Natural killer cell (primary cell): ENCODE data around the gene STX2. TPM values are rescaled to one million over a fixed set of nuclear protein-coding genes. Genes with fewer than 3 reads are reported as not detected.

Source experiments
- ATAC-seq, 3 donors: fragments of 150-1000 bp in 2 of 3; fragments of 200-7000 bp in 1 of 3; cut with Tn5 transposase; 1 replicate in 1 of 3; 2 replicates in 2 of 3; pipeline ENCODE4 v1.10.0; 2021; ENCODE audit warnings: mild to moderate bottlenecking in 2 of 3, moderate library complexity in 2 of 3
- DNase-seq, 2 donors: peaks; one replicate each; pipeline versions ENCODE4 v3.0.0 to v3.0.0-alpha.2; 2013 to 2021; ENCODE audit warnings: mixed read lengths in 1 of 2
- H3K27ac ChIP-seq: one replicate; pipeline ENCODE4 v1.5.1; 2013; ENCODE audit warnings: mild to moderate bottlenecking, low read length
- H3K27me3 ChIP-seq: one replicate; pipeline ENCODE4 v1.6.1; 2013; ENCODE audit warnings: low read length; ENCODE audit not compliant: control insufficient read depth, insufficient read depth
- H3K36me3 ChIP-seq: one replicate; pipeline ENCODE4 v1.6.1; 2013; ENCODE audit warnings: low read length; ENCODE audit not compliant: control insufficient read depth, insufficient read depth
- H3K4me1 ChIP-seq: one replicate; pipeline ENCODE4 v1.6.1; 2013; ENCODE audit warnings: low read length; ENCODE audit not compliant: control insufficient read depth, insufficient read depth
- H3K4me3 ChIP-seq: one replicate; pipeline ENCODE4 v1.5.1; 2013; ENCODE audit warnings: low read length
- H3K9me3 ChIP-seq: one replicate; pipeline ENCODE4 v1.6.1; 2013; ENCODE audit warnings: low read length; ENCODE audit not compliant: control insufficient read depth, insufficient read depth
- H3K27ac Mint-ChIP-seq, 2 donors: one replicate each; pipeline ENCODE4 v1.8.0; 2022; ENCODE audit warnings: mild to moderate bottlenecking in 2 of 2, mixed read lengths in 2 of 2, moderate library complexity in 1 of 2
- H3K27me3 Mint-ChIP-seq, 2 donors: one replicate each; pipeline ENCODE4 v1.8.0; 2022; ENCODE audit warnings: low read depth in 2 of 2, mixed read lengths in 2 of 2
- H3K36me3 Mint-ChIP-seq: one replicate; pipeline ENCODE4 v1.8.0; 2022; ENCODE audit warnings: mixed read lengths
- H3K4me1 Mint-ChIP-seq, 2 donors: one replicate each; pipeline ENCODE4 v1.8.0; 2022; ENCODE audit warnings: mixed read lengths in 2 of 2
- H3K4me3 Mint-ChIP-seq: one replicate; pipeline ENCODE4 v1.8.0; 2022; ENCODE audit warnings: mild to moderate bottlenecking, moderate library complexity, mixed read lengths
- H3K9me3 Mint-ChIP-seq, 2 donors: one replicate each; pipeline ENCODE4 v1.8.0; 2022; ENCODE audit warnings: mixed read lengths in 2 of 2
- CTCF ChIP-seq: fragments of 200-600 bp; IDR thresholded peaks from one replicate; pipeline ENCODE4 v1.8.0; 2022; ENCODE audit warnings: antibody characterized with exemption
- WGBS: methylation state at CpG from one replicate; pipeline ENCODE4 v1.1.7; 2013; ENCODE audit warnings: missing lambda C conversion rate; ENCODE audit not compliant: insufficient coverage; 5-methylcytosine and 5-hydroxymethylcytosine counted together
- intact Hi-C: fragments of 100-400 bp; cut with micrococcal nuclease; formaldehyde crosslinking; loops from one replicate; pipeline ENCODE4 v1.14.2; 2022
- total RNA-seq, 4 donors: library from RNA; stranded (reverse); fragments of 120-200 nt in 1 of 4; gene quantifications; one replicate each; pipeline versions ENCODE4 v1.2.3 to v1.2.4, GENCODE V29; 2013 to 2022

Gene STX2
- total RNA-seq, 3 donors from 2014 or later (not counting 1 experiment from before 2014, with no cell fraction given) = 7.9 to 14.4 (median 14.1) TPM

- Histone ChIP-seq H3K36me3 (peaks cover 40% of the 10 kb centered on the region), H3K9me3 (no peaks in the 10 kb centered on the region), H3K27me3 (no peaks in the 10 kb centered on the region), H3K4me3 (no peak overlapping the region), H3K4me1 (no peaks in the 10 kb centered on the region), H3K27ac (no peak overlapping the region)
- no peaks in the 10 kb centered on the region for H3K27me3 Mint-ChIP-seq
- H3K9me3 Mint-ChIP-seq = no peaks in the 10 kb centered on the region
- TF ChIP-seq CTCF = no peak
- H3K4me1 Mint-ChIP-seq = no peaks in the 10 kb centered on the region
- no peak overlapping the region for H3K4me3 Mint-ChIP-seq
- intact Hi-C loops = no loop called here
- H3K36me3 Mint-ChIP-seq = peaks cover 23% of the 10 kb centered on the region
- WGBS = 67% methylated on average over 5 of the region's 5 CpGs
- DNase-seq (no peak), ATAC-seq (no peak)
- no peak overlapping the region for H3K27ac Mint-ChIP-seq
These were observed 33.4 kb downstream of the STX2 start for GRCh38 chr12:130805635-130806034.

GRCh38 chr12:130804216-130804615 lies 34.8 kb downstream of the STX2 start:
- Histone ChIP-seq H3K36me3 (peaks cover 46% of the 10 kb centered on the region), H3K27ac (no peak overlapping the region), H3K27me3 (no peaks in the 10 kb centered on the region), H3K9me3 (no peaks in the 10 kb centered on the region), H3K4me3 (no peak overlapping the region), H3K4me1 (no peaks in the 10 kb centered on the region)
- no peak for DNase-seq
- intact Hi-C loops = no loop called here
- ATAC-seq = no peak
- H3K27ac Mint-ChIP-seq = no peak overlapping the region
- H3K27me3 Mint-ChIP-seq = no peaks in the 10 kb centered on the region
- H3K4me1 Mint-ChIP-seq = no peaks in the 10 kb centered on the region
- H3K4me3 Mint-ChIP-seq = no peak overlapping the region
- peaks cover 23% of the 10 kb centered on the region for H3K36me3 Mint-ChIP-seq
- no peaks in the 10 kb centered on the region for H3K9me3 Mint-ChIP-seq
- TF ChIP-seq CTCF = no peak
- WGBS = 96% methylated on average over 14 of the region's 14 CpGs

GRCh38 chr12:130803702-130804101 lies 35.3 kb downstream of the STX2 start:
- no peak for TF ChIP-seq CTCF
- Mint-ChIP-seq H3K9me3 (no peaks in the 10 kb centered on the region), H3K27me3 (no peaks in the 10 kb centered on the region), H3K27ac (no peak overlapping the region), H3K4me1 (no peaks in the 10 kb centered on the region), H3K4me3 (no peak overlapping the region), H3K36me3 (peaks cover 23% of the 10 kb centered on the region)
- Histone ChIP-seq H3K9me3 (no peaks in the 10 kb centered on the region), H3K27ac (no peak overlapping the region), H3K4me3 (no peak overlapping the region), H3K4me1 (no peaks in the 10 kb centered on the region), H3K36me3 (peaks cover 49% of the 10 kb centered on the region), H3K27me3 (no peaks in the 10 kb centered on the region)
- ATAC-seq = no peak
- intact Hi-C loops = no loop called here
- WGBS = 98% methylated on average over 5 of the region's 5 CpGs
- no peak for DNase-seq

DNA sequence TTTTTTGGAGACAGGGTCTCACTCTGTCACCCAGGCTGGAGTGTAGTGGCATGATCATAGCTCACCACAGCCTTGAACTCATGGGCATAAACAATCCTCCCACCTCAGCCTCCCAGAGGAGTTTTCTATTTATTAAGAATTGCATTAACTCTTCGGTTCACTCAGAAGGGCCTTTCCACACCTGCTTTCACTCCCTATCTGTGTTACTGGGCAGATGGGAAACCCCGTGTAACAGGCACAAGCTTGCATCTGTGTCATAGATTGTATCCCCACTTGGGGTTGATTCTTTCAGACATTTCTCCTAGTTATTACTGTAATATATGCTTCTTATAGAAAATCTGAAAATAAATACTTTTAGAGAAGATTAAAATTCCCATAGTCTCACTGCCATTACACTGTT lies 38.7 kb downstream of the STX2 start:
- Histone ChIP-seq H3K27ac (no peak overlapping the region), H3K4me1 (peaks cover 4% of the 10 kb centered on the region), H3K9me3 (no peaks in the 10 kb centered on the region), H3K4me3 (no peak overlapping the region), H3K27me3 (no peaks in the 10 kb centered on the region), H3K36me3 (peaks cover 37% of the 10 kb centered on the region)
- H3K4me3 Mint-ChIP-seq = no peak overlapping the region
- TF ChIP-seq CTCF = no peak
- no peaks in the 10 kb centered on the region for H3K9me3 Mint-ChIP-seq
- DNase-seq (no peak), ATAC-seq (no peak)
- no peaks in the 10 kb centered on the region for H3K4me1 Mint-ChIP-seq
- WGBS = 61% methylated on average over 2 of the region's 2 CpGs
- peaks cover 10% of the 10 kb centered on the region for H3K36me3 Mint-ChIP-seq
- intact Hi-C loops = no loop called here
- H3K27me3 Mint-ChIP-seq = no peaks in the 10 kb centered on the region
- no peak overlapping the region for H3K27ac Mint-ChIP-seq
